Lower lobe of right lung (tissue), 2 donors: ENCODE measurements around the gene MIPOL1. TPM values are rescaled to one million over a fixed set of nuclear protein-coding genes. Genes with fewer than 3 reads are reported as not detected.

Experiments
- ATAC-seq, 2 donors: fragments of 200-7000 bp; cut with Tn5 transposase; one replicate each; pipeline ENCODE4 v1.9.1; 2020 to 2022; ENCODE audit warnings: mild to moderate bottlenecking in 2 of 2, moderate library complexity in 2 of 2
- DNase-seq: peaks from one replicate; pipeline ENCODE4 v3.0.0-alpha.2; 2020
- H3K27ac ChIP-seq: fragments of 200-600 bp; one replicate; pipeline ENCODE4 v1.8.0; 2022
- H3K27me3 ChIP-seq: fragments of 200-600 bp; one replicate; pipeline ENCODE4 v1.8.0; 2022; ENCODE audit warnings: low read depth
- H3K36me3 ChIP-seq: fragments of 200-600 bp; one replicate; pipeline ENCODE4 v1.8.0; 2022; ENCODE audit warnings: mild to moderate bottlenecking
- H3K4me1 ChIP-seq: fragments of 200-600 bp; one replicate; pipeline ENCODE4 v1.8.0; 2022
- H3K4me3 ChIP-seq: fragments of 200-600 bp; one replicate; pipeline ENCODE4 v1.8.0; 2022; ENCODE audit warnings: mild to moderate bottlenecking
- H3K9me3 ChIP-seq: fragments of 200-600 bp; one replicate; pipeline ENCODE4 v1.8.0; 2022
- intact Hi-C: fragments of 100-400 bp; cut with DNase I; formaldehyde crosslinking; loops from one replicate; pipeline ENCODE4 v1.11.0; 2022
- total RNA-seq: library from RNA; stranded (reverse); fragmentation: NEBNext Ultra II Directional; extraction: Animal tissue kit (Norgen Biotek cat#: 25700); gene quantifications from one replicate; pipeline ENCODE4 v1.2.1, GENCODE V29; 2021
- TF ChIP-seq, protein P1 (sequence below): fragments of 200-600 bp; IDR thresholded peaks from one replicate; pipeline ENCODE4 v1.8.0; 2022; ENCODE audit warnings: antibody characterized with exemption, mild to moderate bottlenecking
- donor health status: DM: no; HTN: yes; CAD: no; lungs with severe emphysema.

MIPOL1 gene
- total RNA-seq, 1 donor from 2014 or later, result 12.1 TPM

DNA sequence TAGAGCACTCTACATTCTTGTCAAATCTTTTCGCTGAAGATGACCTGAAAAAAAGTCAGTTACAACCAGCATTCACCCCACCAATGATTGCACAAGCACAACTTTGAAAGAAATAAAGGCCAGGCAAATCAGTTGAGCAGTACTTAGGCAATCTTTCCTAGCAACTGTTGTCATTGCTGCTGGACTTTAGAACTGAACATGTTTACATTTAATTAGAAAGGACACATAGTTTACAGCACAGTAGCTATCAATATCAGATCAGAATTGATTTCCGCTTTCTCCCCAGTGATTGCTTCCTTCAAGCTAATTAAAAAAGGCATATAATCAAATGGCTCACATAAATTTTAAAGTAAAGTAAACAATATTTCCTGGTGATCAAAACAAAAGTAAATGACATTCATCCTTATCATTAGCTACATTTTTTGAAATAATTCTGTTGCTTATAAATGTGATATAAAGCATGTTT is 268.9 kb downstream of the MIPOL1 start:
- peak; percentile 64 to 77 for ATAC-seq
- no peaks in the 10 kb centered on the region for H3K27me3 ChIP-seq
- no peak overlapping the region for H3K27ac ChIP-seq
- no peaks in the 10 kb centered on the region for H3K36me3 ChIP-seq
- no peaks in the 10 kb centered on the region for H3K4me1 ChIP-seq
- H3K4me3 ChIP-seq, result no peak overlapping the region
- intact Hi-C loops, result no loop called here
- TF ChIP-seq, protein P1, sequence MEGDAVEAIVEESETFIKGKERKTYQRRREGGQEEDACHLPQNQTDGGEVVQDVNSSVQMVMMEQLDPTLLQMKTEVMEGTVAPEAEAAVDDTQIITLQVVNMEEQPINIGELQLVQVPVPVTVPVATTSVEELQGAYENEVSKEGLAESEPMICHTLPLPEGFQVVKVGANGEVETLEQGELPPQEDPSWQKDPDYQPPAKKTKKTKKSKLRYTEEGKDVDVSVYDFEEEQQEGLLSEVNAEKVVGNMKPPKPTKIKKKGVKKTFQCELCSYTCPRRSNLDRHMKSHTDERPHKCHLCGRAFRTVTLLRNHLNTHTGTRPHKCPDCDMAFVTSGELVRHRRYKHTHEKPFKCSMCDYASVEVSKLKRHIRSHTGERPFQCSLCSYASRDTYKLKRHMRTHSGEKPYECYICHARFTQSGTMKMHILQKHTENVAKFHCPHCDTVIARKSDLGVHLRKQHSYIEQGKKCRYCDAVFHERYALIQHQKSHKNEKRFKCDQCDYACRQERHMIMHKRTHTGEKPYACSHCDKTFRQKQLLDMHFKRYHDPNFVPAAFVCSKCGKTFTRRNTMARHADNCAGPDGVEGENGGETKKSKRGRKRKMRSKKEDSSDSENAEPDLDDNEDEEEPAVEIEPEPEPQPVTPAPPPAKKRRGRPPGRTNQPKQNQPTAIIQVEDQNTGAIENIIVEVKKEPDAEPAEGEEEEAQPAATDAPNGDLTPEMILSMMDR, result no peak
- no peak for DNase-seq
- no peaks in the 10 kb centered on the region for H3K9me3 ChIP-seq

DNA sequence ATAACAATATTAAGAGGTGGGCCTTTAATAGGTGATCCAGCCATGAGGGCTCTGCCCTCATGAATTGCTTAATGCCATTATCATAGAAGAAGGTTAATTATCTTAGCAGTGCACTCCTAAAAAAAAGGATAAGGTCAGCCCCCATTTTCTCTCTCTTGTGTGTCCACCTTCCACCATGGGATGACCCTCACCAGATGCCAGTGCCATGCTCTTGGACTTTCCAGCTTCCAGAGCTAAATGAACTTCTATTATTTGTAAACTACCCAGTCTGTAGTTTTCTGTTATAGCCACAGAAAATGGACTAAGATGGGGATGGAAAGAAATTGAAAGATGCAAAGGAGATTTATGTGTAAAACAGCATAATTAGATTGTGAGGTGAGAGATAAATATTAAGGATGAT is 271.9 kb downstream of the MIPOL1 start:
- intact Hi-C loops, result no loop called here
- DNase-seq (no peak), ATAC-seq (no peak)
- Histone ChIP-seq H3K27ac (no peak overlapping the region), H3K9me3 (peaks cover 6% of the 10 kb centered on the region), H3K4me1 (no peaks in the 10 kb centered on the region), H3K4me3 (no peak overlapping the region), H3K27me3 (no peaks in the 10 kb centered on the region), H3K36me3 (no peaks in the 10 kb centered on the region)
- TF ChIP-seq, protein P1, result no peak

DNA sequence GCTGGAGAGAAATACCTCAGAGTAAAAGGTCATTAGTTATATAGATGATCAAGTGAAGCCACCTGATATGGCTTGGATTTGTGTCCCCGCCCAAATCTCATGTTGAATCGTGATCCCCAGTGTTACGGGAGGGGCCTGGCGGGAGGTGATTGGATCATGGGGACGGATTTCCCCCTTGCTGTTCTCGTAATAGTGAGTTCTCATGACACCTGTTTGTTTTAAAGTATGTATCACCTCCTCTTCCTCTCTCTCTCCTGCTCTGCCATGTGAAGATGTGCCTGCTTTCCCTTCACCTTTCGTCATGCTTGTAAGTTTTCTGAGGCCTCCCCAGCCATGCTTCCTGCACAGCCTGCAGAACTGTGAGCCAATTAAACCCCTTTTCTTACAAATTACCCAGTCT is 272.5 kb downstream of the MIPOL1 start:
- no peaks in the 10 kb centered on the region for H3K4me1 ChIP-seq
- ATAC-seq (no peak), DNase-seq (no peak)
- TF ChIP-seq, protein P1, result no peak
- no peaks in the 10 kb centered on the region for H3K36me3 ChIP-seq
- no peaks in the 10 kb centered on the region for H3K27me3 ChIP-seq
- H3K27ac ChIP-seq, result no peak overlapping the region
- intact Hi-C loops, result no loop called here
- H3K4me3 ChIP-seq, result no peak overlapping the region
- H3K9me3 ChIP-seq, result peaks cover 7% of the 10 kb centered on the region

DNA sequence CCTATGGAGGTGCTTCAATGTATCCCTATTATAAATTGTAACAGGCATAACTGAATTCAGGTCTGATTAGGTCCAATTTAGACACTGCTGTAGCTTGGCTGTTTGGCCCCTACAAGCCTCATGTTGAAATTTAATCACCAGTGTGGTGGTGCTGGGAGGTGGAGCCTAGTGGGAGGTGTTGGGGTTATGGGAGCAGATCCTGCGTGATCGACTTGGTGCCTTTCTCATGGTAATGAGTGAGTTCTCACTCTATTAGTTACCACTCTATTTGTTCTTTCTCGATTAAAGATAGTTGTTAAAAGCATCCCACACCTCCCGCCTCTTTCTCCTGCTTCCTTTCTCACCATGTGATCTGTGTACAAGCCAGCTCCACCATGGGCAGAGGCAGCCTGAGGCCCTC is 275.2 kb downstream of the MIPOL1 start:
- Histone ChIP-seq H3K9me3 (peaks cover 7% of the 10 kb centered on the region), H3K4me3 (no peak overlapping the region), H3K27ac (no peak overlapping the region), H3K27me3 (no peaks in the 10 kb centered on the region), H3K36me3 (no peaks in the 10 kb centered on the region), H3K4me1 (no peaks in the 10 kb centered on the region)
- ATAC-seq (no peak), DNase-seq (no peak)
- intact Hi-C loops, result no loop called here
- TF ChIP-seq, protein P1, result no peak

DNA sequence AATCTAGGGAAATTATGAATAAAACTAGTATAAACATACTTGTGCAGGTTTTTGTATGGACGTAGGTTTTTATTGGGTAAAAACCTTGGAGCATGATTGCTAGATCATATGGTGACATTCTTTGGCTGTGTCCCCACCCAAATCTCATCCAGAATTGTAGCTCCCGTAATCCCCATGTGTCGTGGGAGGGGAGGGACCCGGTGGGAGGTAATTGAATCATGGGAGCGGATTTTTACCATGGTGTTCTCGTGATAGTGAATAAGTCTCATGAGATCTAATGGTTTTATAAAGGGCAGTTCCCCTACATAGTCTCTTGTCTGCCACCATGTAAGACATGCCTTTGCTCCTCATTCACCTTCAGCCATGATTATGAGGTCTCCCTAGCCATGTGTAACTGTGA is 276.5 kb downstream of the MIPOL1 start:
- no peak for DNase-seq
- H3K27me3 ChIP-seq, result no peaks in the 10 kb centered on the region
- intact Hi-C loops, result no loop called here
- no peak overlapping the region for H3K27ac ChIP-seq
- TF ChIP-seq, protein P1, result no peak
- H3K9me3 ChIP-seq, result peaks cover 7% of the 10 kb centered on the region
- H3K36me3 ChIP-seq, result no peaks in the 10 kb centered on the region
- no peak overlapping the region for H3K4me3 ChIP-seq
- ATAC-seq, result no peak
- H3K4me1 ChIP-seq, result no peaks in the 10 kb centered on the region
